Measurements from ENCODE around the gene GRIN2A.

GRIN2A gene

GRCh38 chr16:10083301-10083700 lies 98.9 kb downstream of the GRIN2A start:
- DNase-seq, result no peak

GRCh38 chr16:10081201-10081940 lies 100.9 kb downstream of the GRIN2A start:
- no peak for DNase-seq

- no peak for DNase-seq
Observed at GRCh38 chr16:10080051-10080772, 102.0 kb downstream of the GRIN2A start.

- no peak for DNase-seq
Observed at GRCh38 chr16:10078541-10078949, 103.7 kb downstream of the GRIN2A start.

- no peak for DNase-seq
Observed at GRCh38 chr16:10077861-10078260, 104.4 kb downstream of the GRIN2A start.

- DNase-seq, result no peak
Observed at GRCh38 chr16:10076037-10076436, 106.2 kb downstream of the GRIN2A start.

- DNase-seq, result no peak
Observed at GRCh38 chr16:10070591-10070990, 111.6 kb downstream of the GRIN2A start.

- DNase-seq, result no peak
Observed at GRCh38 chr16:10069374-10069773, 112.9 kb downstream of the GRIN2A start.

- DNase-seq, result no peak
Observed at GRCh38 chr16:10067835-10068234, 114.4 kb downstream of the GRIN2A start.

GRCh38 chr16:10067406-10067805 lies 114.8 kb downstream of the GRIN2A start:
- no peak for DNase-seq

GRCh38 chr16:10065019-10065418 lies 117.2 kb downstream of the GRIN2A start:
- no peak for DNase-seq

GRCh38 chr16:10048850-10049249 lies 133.4 kb downstream of the GRIN2A start:
- DNase-seq, result no peak

GRCh38 chr16:10045947-10046346 lies 136.3 kb downstream of the GRIN2A start:
- no peak for DNase-seq

GRCh38 chr16:10045291-10045775 lies 136.9 kb downstream of the GRIN2A start:
- no peak for DNase-seq

GRCh38 chr16:10040136-10041080 lies 141.8 kb downstream of the GRIN2A start:
- no peak for DNase-seq

GRCh38 chr16:10039220-10040096 lies 142.8 kb downstream of the GRIN2A start:
- no peak for DNase-seq

GRCh38 chr16:10037751-10038150 lies 144.5 kb downstream of the GRIN2A start:
- no peak for DNase-seq

GRCh38 chr16:10036956-10037355 lies 145.3 kb downstream of the GRIN2A start:
- no peak for DNase-seq

- DNase-seq, result no peak
Observed at GRCh38 chr16:10033556-10033955, 148.7 kb downstream of the GRIN2A start.

GRCh38 chr16:10031955-10032354 lies 150.3 kb downstream of the GRIN2A start:
- DNase-seq, result no peak

- DNase-seq, result no peak
Observed at GRCh38 chr16:10031473-10031872, 150.8 kb downstream of the GRIN2A start.

GRCh38 chr16:10028644-10029043 lies 153.6 kb downstream of the GRIN2A start:
- DNase-seq, result no peak
